ENCODE measurements around the gene C22orf42. TPM values are rescaled to one million over a fixed set of nuclear protein-coding genes. Genes with fewer than 3 reads are reported as not detected.

Gene C22orf42
- total RNA-seq, 1 experiment from 2014 or later, result not detected

DNA sequence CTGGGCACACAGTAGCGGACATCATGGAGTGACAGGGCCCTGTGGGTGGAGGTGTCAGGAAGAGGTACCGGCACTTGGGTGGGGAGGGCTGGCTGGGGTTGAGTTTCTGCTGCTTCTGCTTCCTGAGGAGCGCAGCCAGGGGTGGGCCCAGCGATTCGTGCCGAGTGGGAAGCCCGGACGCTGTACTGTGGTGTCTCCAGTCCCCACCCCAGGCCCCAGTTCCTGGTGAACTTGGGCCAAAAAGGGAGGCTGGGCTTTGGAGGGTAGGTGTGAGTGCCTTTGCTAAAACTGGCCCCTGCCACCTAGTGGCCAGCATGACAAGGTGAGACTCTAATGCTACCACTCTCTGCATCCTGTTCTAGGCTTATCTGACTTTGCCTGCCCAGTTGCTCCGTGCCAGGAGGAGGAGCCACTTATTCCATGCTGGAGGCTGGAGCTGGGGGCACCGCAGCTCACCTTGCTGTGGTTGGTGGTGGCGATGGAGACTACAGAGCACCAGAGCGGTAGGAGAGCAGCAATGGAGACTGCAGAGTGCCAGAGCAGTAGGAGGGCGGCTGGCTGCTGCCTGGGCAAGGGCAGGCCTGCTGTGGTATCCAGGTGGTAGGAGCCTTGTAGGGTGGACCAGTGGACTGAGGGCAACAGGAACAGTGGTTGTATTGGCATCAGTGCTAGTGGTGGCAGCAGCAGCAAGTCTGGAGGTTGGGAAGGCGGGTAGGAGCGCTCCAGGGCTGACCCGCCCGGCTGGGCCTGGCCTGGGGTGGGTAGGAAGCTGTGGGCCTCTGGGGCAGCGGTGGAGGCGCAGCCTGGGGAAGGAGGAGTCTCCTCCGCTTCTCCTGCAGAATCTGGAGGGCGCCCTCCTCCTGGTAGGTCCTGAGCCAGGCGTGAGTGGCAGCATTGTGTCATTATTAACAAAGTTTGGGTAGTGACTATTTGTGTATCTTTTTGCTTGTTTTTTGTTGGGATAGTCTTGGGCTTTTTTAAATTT is 48.0 kb upstream of the C22orf42 start:
- H3K4me1 Mint-ChIP-seq, result peaks cover 16 to 41% of the 10 kb centered on the region in 2 experiments
- H3K36me3 Mint-ChIP-seq (ENCODE audit: insufficient read depth in 1 of 3, low read depth in 3 of 3), result no peaks in the 10 kb centered on the region; a peak in 1 of 7 replicates
- Histone ChIP-seq H4K8ac (replicated peaks; ENCODE audit: insufficient read length, low read depth, low read length) (no peak overlapping the region), H3T11ph (ENCODE audit: low read length) (no peak overlapping the region), H4K20me1 (ENCODE audit: control insufficient read depth, insufficient read depth, insufficient read length) (no peaks in the 10 kb centered on the region), H2BK15ac (ENCODE audit: low read depth, low read length) (no peak overlapping the region; the same call in 1 of the 2 replicates), H3K27ac (ENCODE audit: insufficient read length, low read depth, low read length) (no peak overlapping the region), H3K18ac (ENCODE audit: insufficient read length, low read depth, low read length) (no peak overlapping the region), H3K14ac (ENCODE audit: insufficient read depth, low read length) (no peak overlapping the region), H3K23ac (ENCODE audit: insufficient read length, low read depth, low read length) (no peak overlapping the region), H2AFZ (ENCODE audit: low read length) (no peak overlapping the region), H2BK5ac (ENCODE audit: insufficient read length, low read length) (no peak overlapping the region), H3K79me1 (ENCODE audit: insufficient read depth, low read depth, low read length, poor library complexity, severe bottlenecking) (no peaks in the 10 kb centered on the region), H4K5ac (ENCODE audit: insufficient read length, low read depth, low read length) (no peak overlapping the region), H2BK12ac (ENCODE audit: insufficient read length, low read depth, low read length) (no peak overlapping the region), H3K56ac (ENCODE audit: insufficient read length, low read depth, low read length) (no peak overlapping the region), H3K79me2 (ENCODE audit: insufficient read depth, low read length) (no peaks in the 10 kb centered on the region), H3K9ac (ENCODE audit: extremely low read depth, insufficient read length, low read length) (no peak overlapping the region), H2BK20ac (ENCODE audit: low read depth, low read length, poor library complexity, severe bottlenecking) (no peak overlapping the region), H4K91ac (ENCODE audit: insufficient read length, low read depth, low read length) (no peak overlapping the region), H2AK5ac (ENCODE audit: insufficient read length, low read length) (no peak overlapping the region), H3K27me3 (ENCODE audit: insufficient read depth, low read length) (peaks cover 8% of the 10 kb centered on the region; the same call in 1 of the 2 replicates), H3K4me1 (ENCODE audit: insufficient read depth, low read length) (no peaks in the 10 kb centered on the region; the same call in 1 of the 2 replicates), H3K23me2 (ENCODE audit: insufficient read length, low read depth, low read length, poor library complexity, severe bottlenecking) (peaks cover 13% of the 10 kb centered on the region), H3K9me3 (ENCODE audit: control insufficient read depth, low read depth, low read length) (no peaks in the 10 kb centered on the region), H3K4ac (ENCODE audit: low read depth, low read length) (no peak overlapping the region), H3K4me2 (ENCODE audit: insufficient read depth, insufficient read length, low read length) (no peak overlapping the region), H2BK120ac (ENCODE audit: low read depth, low read length, poor library complexity, severe bottlenecking) (no peak overlapping the region)
- H3K27me3 Mint-ChIP-seq (ENCODE audit: low read depth), result peaks cover 74% of the 10 kb centered on the region
- no CpG with 5 or more reads among the region's 22 CpGs for WGBS (ENCODE audit: extremely low coverage, insufficient read length, low lambda C conversion rate)
- DNase-seq, result peak; percentile 87
- TF ChIP-seq, protein P1, sequence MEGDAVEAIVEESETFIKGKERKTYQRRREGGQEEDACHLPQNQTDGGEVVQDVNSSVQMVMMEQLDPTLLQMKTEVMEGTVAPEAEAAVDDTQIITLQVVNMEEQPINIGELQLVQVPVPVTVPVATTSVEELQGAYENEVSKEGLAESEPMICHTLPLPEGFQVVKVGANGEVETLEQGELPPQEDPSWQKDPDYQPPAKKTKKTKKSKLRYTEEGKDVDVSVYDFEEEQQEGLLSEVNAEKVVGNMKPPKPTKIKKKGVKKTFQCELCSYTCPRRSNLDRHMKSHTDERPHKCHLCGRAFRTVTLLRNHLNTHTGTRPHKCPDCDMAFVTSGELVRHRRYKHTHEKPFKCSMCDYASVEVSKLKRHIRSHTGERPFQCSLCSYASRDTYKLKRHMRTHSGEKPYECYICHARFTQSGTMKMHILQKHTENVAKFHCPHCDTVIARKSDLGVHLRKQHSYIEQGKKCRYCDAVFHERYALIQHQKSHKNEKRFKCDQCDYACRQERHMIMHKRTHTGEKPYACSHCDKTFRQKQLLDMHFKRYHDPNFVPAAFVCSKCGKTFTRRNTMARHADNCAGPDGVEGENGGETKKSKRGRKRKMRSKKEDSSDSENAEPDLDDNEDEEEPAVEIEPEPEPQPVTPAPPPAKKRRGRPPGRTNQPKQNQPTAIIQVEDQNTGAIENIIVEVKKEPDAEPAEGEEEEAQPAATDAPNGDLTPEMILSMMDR (conservative IDR thresholded peaks at IDR 0.05), result peak; percentile 70
- H3K9me3 Mint-ChIP-seq, result no peaks in the 10 kb centered on the region
- H3K4me3 Mint-ChIP-seq, result no peak overlapping the region; a peak in 1 of 5 replicates
- H3K27ac Mint-ChIP-seq, result no peak overlapping the region; a peak in 2 of 7 replicates

Data from H9 (cell line).